WTC11 (cell line): ENCODE measurements around the gene LZTR1. TPM values are rescaled to one million over a fixed set of nuclear protein-coding genes. Genes with fewer than 3 reads are reported as not detected.

Source experiments
- ATAC-seq: fragments of 200-7000 bp; cut with Tn5 transposase; 2 replicates; pipeline ENCODE4 v1.10.0; 2021; ENCODE audit warnings: mild to moderate bottlenecking, moderate library complexity
- CTCF ChIA-PET: fragments of 300-600 bp; sonication (Branson Sonifier 250); formaldehyde crosslinking; loops from one replicate; lab custom pipeline; 2021; ENCODE audit warnings: antibody characterized with exemption; lab: Charles Lee
- POLR2A ChIA-PET: fragments of 350-600 bp; sonication (Branson Sonifier 250); formaldehyde crosslinking; loops from one replicate; lab custom pipeline; 2021; ENCODE audit warnings: antibody characterized with exemption; lab: Charles Lee
- DNase-seq: peaks from one replicate; pipeline ENCODE4 v3.0.0; 2021; ENCODE audit warnings: low spot score
- H3K27ac Mint-ChIP-seq: 2 replicates; pipeline ENCODE4 v1.8.0; 2021; ENCODE audit warnings: mixed read lengths
- H3K27me3 Mint-ChIP-seq: 2 replicates; pipeline ENCODE4 v1.8.0; 2021; ENCODE audit warnings: low read depth, mild to moderate bottlenecking, moderate library complexity, mixed read lengths
- H3K36me3 Mint-ChIP-seq: 2 replicates; pipeline ENCODE4 v1.8.0; 2021; ENCODE audit warnings: mixed read lengths
- H3K4me1 Mint-ChIP-seq: 2 replicates; pipeline ENCODE4 v1.8.0; 2022; ENCODE audit warnings: mixed read lengths
- H3K4me3 Mint-ChIP-seq: 2 replicates; pipeline ENCODE4 v1.8.0; 2021; ENCODE audit warnings: mild to moderate bottlenecking, moderate library complexity, mixed read lengths
- H3K9me3 Mint-ChIP-seq: 2 replicates; pipeline ENCODE4 v1.8.0; 2021; ENCODE audit warnings: mixed read lengths
- ATF3 ChIP-seq: sonication (generic); formaldehyde crosslinking; conservative IDR thresholded peaks from 2 replicates; pipeline ENCODE4 v1.8.1; 2022; ENCODE audit warnings: mild to moderate bottlenecking, missing genetic modification reagents
- CREM ChIP-seq: sonication (generic); formaldehyde crosslinking; IDR thresholded peaks from 2 replicates; pipeline ENCODE4 v1.8.1; 2022; ENCODE audit warnings: mild to moderate bottlenecking, missing genetic modification reagents, moderate library complexity
- E2F1 ChIP-seq: sonication (generic); formaldehyde crosslinking; IDR thresholded peaks from 2 replicates; pipeline ENCODE4 v1.8.0; 2022; ENCODE audit warnings: mild to moderate bottlenecking, missing genetic modification reagents
- ETV6 ChIP-seq: sonication (generic); formaldehyde crosslinking; IDR thresholded peaks from 2 replicates; pipeline ENCODE4 v1.8.1; 2022; ENCODE audit warnings: mild to moderate bottlenecking, missing genetic modification reagents
- FOXP4 ChIP-seq: sonication (generic); formaldehyde crosslinking; IDR thresholded peaks from 2 replicates; pipeline ENCODE4 v1.8.0; 2022; ENCODE audit warnings: mild to moderate bottlenecking, missing genetic modification reagents
- GABPB1 ChIP-seq: sonication (generic); formaldehyde crosslinking; IDR thresholded peaks from 2 replicates; pipeline ENCODE4 v1.8.1; 2023; ENCODE audit warnings: mild to moderate bottlenecking, missing genetic modification reagents
- KAT7 ChIP-seq: sonication (generic); formaldehyde crosslinking; IDR thresholded peaks from 2 replicates; pipeline ENCODE4 v1.8.1; 2023; ENCODE audit warnings: missing genetic modification reagents, mild to moderate bottlenecking, borderline replicate concordance
- NFYB ChIP-seq: sonication (generic); formaldehyde crosslinking; conservative IDR thresholded peaks from 2 replicates; pipeline ENCODE4 v1.8.0; 2022; ENCODE audit warnings: low read depth, missing genetic modification reagents
- RORB ChIP-seq: fragments of 250-450 bp; sonication (Bioruptor Pico); IDR thresholded peaks from 2 replicates; pipeline ENCODE4 v1.9.0; 2021; ENCODE audit warnings: mild to moderate bottlenecking
- SMAD4 ChIP-seq: sonication (generic); formaldehyde crosslinking; IDR thresholded peaks from 2 replicates; pipeline ENCODE4 v1.8.0; 2022; ENCODE audit warnings: mild to moderate bottlenecking, missing genetic modification reagents
- TCF7 ChIP-seq: sonication (generic); formaldehyde crosslinking; IDR thresholded peaks from 2 replicates; pipeline ENCODE4 v1.8.0; 2022; ENCODE audit warnings: mild to moderate bottlenecking, low read depth, missing genetic modification reagents, moderate library complexity
- ZNF317 ChIP-seq: sonication (generic); formaldehyde crosslinking; IDR thresholded peaks from 2 replicates; pipeline ENCODE4 v1.8.1; 2023; ENCODE audit warnings: low read depth, mild to moderate bottlenecking, moderate library complexity, missing genetic modification reagents, borderline replicate concordance
- ZNF416 ChIP-seq: fragments of 250-450 bp; sonication (Bioruptor Pico); IDR thresholded peaks from 2 replicates; pipeline ENCODE4 v1.9.0; 2021; ENCODE audit warnings: mild to moderate bottlenecking, inconsistent platforms
- total RNA-seq: library from RNA; stranded (reverse); gene quantifications from 3 replicates; pipeline ENCODE4 v1.2.3, GENCODE V29; 2021

LZTR1 gene
- total RNA-seq, 1 experiment from 2014 or later, result 38.3 TPM

DNA sequence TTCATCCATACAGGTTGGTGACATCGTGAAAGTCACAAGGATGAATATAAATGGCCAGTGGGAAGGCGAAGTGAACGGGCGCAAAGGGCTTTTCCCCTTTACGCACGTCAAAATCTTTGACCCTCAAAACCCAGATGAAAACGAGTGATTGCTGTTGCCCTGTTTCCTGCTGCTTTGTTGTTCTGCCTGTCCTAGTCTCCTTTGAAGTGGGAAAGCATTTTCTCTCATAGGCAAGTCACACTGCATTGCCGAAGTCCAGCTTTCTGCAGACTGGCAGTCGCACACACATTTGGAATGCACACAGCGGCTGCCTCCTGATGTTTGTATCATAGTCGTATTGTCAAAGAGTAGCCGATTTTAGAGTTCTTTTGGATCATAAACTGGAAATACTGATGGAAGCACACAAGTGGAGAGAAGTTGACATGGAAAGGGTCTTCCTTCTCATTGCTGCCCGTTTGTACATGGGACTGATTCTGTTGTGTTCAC is 32.4 kb upstream of the LZTR1 start:
- no peaks in the 10 kb centered on the region for H3K9me3 Mint-ChIP-seq
- TF ChIP-seq ATF3 (CRISPR knock-in tag) (no peak), GABPB1 (CRISPR knock-in tag) (peak; percentile 39; the same call in 1 of the 2 replicates), FOXP4 (CRISPR knock-in tag) (no peak), ZNF416 (no peak), NFYB (CRISPR knock-in tag) (no peak)
- TF ChIP-seq, all 79 proteins: peak for 1
- ChIA-PET POLR2A (no interaction called here), CTCF (no interaction called here)
- ATAC-seq, result no peak
- peak overlapping the region; percentile 66; the same call in 1 of the 2 replicates for H3K27ac Mint-ChIP-seq
- DNase-seq, result no peak
- H3K4me1 Mint-ChIP-seq, result peaks cover 23% of the 10 kb centered on the region
- no peaks in the 10 kb centered on the region for H3K27me3 Mint-ChIP-seq
- no peak overlapping the region for H3K4me3 Mint-ChIP-seq
- H3K36me3 Mint-ChIP-seq, result peaks cover 42% of the 10 kb centered on the region

GRCh38 chr22:20951151-20951931 is 30.8 kb upstream of the LZTR1 start:
- POLR2A ChIA-PET, result no interaction called here
- no peak for TF ChIP-seq SMAD4 (CRISPR knock-in tag)

GRCh38 chr22:20951932-20952380 is 30.1 kb upstream of the LZTR1 start:
- TF ChIP-seq ZNF317 (CRISPR knock-in tag), result no peak
- no peak for TF ChIP-seq RORB
- no peak for TF ChIP-seq NFYB (CRISPR knock-in tag)
- no peak for TF ChIP-seq TCF7 (CRISPR knock-in tag)
- TF ChIP-seq KAT7 (CRISPR knock-in tag), result no peak
- TF ChIP-seq CREM (CRISPR knock-in tag), result no peak
- ATAC-seq (no peak), DNase-seq (no peak)
- POLR2A ChIA-PET, result interaction anchor here (0.7 kb wide), 1 partner anchor 28 kb away, joined by 4 read pairs; no protein-coding TSS in a partner anchor
- H3K9me3 Mint-ChIP-seq, result no peaks in the 10 kb centered on the region
- peaks cover 13% of the 10 kb centered on the region for H3K4me1 Mint-ChIP-seq
- CTCF ChIA-PET, result interaction anchor here (0.6 to 1.1 kb wide), 3 partner anchors 30 to 168 kb away, joined by 3 read pairs; partner anchors contain the start of gene LZTR1
- H3K36me3 Mint-ChIP-seq, result peaks cover 39% of the 10 kb centered on the region
- H3K27ac Mint-ChIP-seq, result no peak overlapping the region
- no peak overlapping the region for H3K4me3 Mint-ChIP-seq
- H3K27me3 Mint-ChIP-seq, result peaks cover 4% of the 10 kb centered on the region; the same call in 1 of the 2 replicates

More at GRCh38 chr22:20951151-20951931, 30.8 kb upstream of the LZTR1 start:
- peaks cover 15% of the 10 kb centered on the region for H3K4me1 Mint-ChIP-seq
- H3K9me3 Mint-ChIP-seq, result no peaks in the 10 kb centered on the region
- no peak for ATAC-seq
- 0 out of 2 replicates have a peak, but pooled peaks cover under 1% of the 10 kb centered on the region for H3K27me3 Mint-ChIP-seq
- CTCF ChIA-PET, result interaction anchor here (0.6 to 1.1 kb wide), 3 partner anchors 31 to 168 kb away, joined by 3 read pairs; partner anchors contain the start of gene LZTR1
- 0 out of 2 replicates have a peak overlapping the region, but pooled peaks have one; percentile 53 for H3K27ac Mint-ChIP-seq
- no peak overlapping the region for H3K4me3 Mint-ChIP-seq
- H3K36me3 Mint-ChIP-seq, result peaks cover 42% of the 10 kb centered on the region
- no peak for DNase-seq

DNA sequence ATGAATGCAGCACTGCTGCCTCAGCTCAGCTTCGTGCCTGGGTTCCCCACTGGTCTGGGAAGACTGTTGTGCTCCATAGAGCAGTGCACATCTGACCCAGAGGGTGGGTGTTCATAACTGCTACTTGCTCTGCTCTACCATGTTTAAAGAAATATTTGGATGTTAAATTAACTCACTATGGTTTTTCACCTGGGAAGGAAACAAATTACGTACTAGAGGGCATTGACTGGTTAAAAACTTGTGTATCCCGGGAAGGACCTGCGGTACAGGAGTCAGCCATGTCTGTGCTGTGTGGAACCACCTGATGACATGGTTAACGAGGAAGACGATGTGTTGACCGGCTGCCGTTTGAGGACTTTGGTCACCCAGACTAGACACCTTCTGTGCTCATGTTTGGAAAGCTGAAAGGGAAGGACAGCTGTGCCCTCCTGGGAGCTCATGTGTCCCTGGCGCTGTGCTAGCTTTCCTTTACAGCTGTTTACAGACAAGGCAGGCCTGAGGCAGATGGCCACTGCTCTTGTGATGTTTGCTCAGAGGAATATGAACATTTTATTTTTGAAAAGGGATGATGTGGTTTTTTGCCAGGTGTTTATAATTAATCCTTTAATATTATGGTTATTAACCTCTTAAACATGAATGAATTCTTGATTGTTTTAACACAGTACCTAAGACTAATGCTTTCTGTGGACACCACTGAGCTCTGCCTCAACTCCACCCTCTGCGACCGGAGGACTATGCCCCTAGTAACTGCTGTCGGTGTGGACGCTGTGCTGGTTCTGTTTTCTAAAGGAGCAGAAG is 29.4 kb upstream of the LZTR1 start:
- ChIA-PET CTCF (interaction anchor here (1.0 kb wide), 1 partner anchor 30 kb away, joined by 3 read pairs; the partner anchor contains the start of gene LZTR1), POLR2A (interaction anchor here (0.7 kb wide), 1 partner anchor 29 kb away, joined by 4 read pairs; no protein-coding TSS in a partner anchor)
- Mint-ChIP-seq H3K9me3 (no peaks in the 10 kb centered on the region), H3K36me3 (peaks cover 39% of the 10 kb centered on the region), H3K27ac (peak overlapping the region; percentile 61), H3K4me1 (peaks cover 12% of the 10 kb centered on the region), H3K27me3 (peaks cover 4% of the 10 kb centered on the region; the same call in 1 of the 2 replicates), H3K4me3 (no peak overlapping the region)
- ATAC-seq (no peak), DNase-seq (no peak)
- no peak for TF ChIP-seq ETV6 (CRISPR knock-in tag)
- no peak for TF ChIP-seq E2F1 (CRISPR knock-in tag)
- TF ChIP-seq GABPB1 (CRISPR knock-in tag), result peak; percentile 78
